Nephron progenitor cell (in vitro differentiated cells): ENCODE data around the gene WWOX.

Experiments
- DNase-seq: peaks from one replicate; pipeline ENCODE4 v3.0.0; 2021
- H3K27ac Mint-ChIP-seq: 2 replicates; pipeline ENCODE4 v1.8.0; 2021; ENCODE audit warnings: mild to moderate bottlenecking, moderate library complexity, mixed read lengths
- H3K27me3 Mint-ChIP-seq: 2 replicates; pipeline ENCODE4 v1.8.0; 2021; ENCODE audit warnings: mild to moderate bottlenecking, low read depth, mixed read lengths; ENCODE audit not compliant: poor library complexity
- H3K36me3 Mint-ChIP-seq: 2 replicates; pipeline ENCODE4 v1.8.0; 2021; ENCODE audit warnings: low read depth, mixed read lengths
- H3K4me1 Mint-ChIP-seq: 2 replicates; pipeline ENCODE4 v1.8.0; 2021; ENCODE audit warnings: mixed read lengths
- H3K4me3 Mint-ChIP-seq: 2 replicates; pipeline ENCODE4 v1.8.0; 2021; ENCODE audit warnings: mild to moderate bottlenecking, moderate library complexity, mixed read lengths
- H3K9me3 Mint-ChIP-seq: 2 replicates; pipeline ENCODE4 v1.8.0; 2021; ENCODE audit warnings: mild to moderate bottlenecking, moderate library complexity, mixed read lengths
- TF ChIP-seq, protein P1 (sequence below): fragments of 200-600 bp; sonication (generic); IDR thresholded peaks from 2 replicates; pipeline ENCODE4 v1.5.0; 2021; ENCODE audit warnings: antibody characterized with exemption

The WWOX gene

DNA sequence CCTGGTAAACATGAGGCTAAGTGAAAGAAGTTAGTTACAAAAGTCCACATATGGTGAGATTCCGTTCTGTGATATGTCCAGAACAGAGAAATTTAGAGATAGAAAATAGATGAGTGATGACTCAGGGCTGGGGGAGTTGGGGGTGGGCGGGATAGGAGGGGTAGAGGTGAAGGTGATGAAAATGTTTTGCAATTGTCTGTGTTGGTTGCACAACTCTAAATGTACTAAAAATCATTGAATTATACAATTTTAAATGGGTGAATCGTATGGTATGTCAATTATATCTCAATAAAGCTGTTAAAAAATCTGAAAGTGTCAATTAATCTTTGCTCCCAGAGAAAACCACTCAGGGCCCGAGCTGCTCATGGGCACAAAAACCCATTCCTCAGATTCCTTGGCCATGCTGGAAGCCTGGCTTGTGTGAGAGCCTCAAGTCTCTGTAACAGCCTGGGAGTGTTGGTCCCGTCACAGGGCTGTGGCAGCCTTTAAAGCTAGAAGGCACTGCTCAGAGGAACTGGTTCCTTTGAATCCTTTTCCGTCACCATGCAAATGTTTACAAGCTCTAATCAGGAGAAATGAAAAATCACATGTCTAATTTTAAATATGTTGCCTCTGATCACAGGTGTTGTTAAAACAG, 225.3 kb downstream of the WWOX start:
- Mint-ChIP-seq H3K27me3 (peaks cover 3% of the 10 kb centered on the region), H3K4me3 (peak overlapping the region; percentile 41), H3K27ac (peak overlapping the region; percentile 95), H3K36me3 (no peaks in the 10 kb centered on the region), H3K4me1 (peaks cover 90% of the 10 kb centered on the region), H3K9me3 (peaks cover 3% of the 10 kb centered on the region)
- TF ChIP-seq, protein P1, sequence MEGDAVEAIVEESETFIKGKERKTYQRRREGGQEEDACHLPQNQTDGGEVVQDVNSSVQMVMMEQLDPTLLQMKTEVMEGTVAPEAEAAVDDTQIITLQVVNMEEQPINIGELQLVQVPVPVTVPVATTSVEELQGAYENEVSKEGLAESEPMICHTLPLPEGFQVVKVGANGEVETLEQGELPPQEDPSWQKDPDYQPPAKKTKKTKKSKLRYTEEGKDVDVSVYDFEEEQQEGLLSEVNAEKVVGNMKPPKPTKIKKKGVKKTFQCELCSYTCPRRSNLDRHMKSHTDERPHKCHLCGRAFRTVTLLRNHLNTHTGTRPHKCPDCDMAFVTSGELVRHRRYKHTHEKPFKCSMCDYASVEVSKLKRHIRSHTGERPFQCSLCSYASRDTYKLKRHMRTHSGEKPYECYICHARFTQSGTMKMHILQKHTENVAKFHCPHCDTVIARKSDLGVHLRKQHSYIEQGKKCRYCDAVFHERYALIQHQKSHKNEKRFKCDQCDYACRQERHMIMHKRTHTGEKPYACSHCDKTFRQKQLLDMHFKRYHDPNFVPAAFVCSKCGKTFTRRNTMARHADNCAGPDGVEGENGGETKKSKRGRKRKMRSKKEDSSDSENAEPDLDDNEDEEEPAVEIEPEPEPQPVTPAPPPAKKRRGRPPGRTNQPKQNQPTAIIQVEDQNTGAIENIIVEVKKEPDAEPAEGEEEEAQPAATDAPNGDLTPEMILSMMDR: no peak
- no peak for DNase-seq

DNA sequence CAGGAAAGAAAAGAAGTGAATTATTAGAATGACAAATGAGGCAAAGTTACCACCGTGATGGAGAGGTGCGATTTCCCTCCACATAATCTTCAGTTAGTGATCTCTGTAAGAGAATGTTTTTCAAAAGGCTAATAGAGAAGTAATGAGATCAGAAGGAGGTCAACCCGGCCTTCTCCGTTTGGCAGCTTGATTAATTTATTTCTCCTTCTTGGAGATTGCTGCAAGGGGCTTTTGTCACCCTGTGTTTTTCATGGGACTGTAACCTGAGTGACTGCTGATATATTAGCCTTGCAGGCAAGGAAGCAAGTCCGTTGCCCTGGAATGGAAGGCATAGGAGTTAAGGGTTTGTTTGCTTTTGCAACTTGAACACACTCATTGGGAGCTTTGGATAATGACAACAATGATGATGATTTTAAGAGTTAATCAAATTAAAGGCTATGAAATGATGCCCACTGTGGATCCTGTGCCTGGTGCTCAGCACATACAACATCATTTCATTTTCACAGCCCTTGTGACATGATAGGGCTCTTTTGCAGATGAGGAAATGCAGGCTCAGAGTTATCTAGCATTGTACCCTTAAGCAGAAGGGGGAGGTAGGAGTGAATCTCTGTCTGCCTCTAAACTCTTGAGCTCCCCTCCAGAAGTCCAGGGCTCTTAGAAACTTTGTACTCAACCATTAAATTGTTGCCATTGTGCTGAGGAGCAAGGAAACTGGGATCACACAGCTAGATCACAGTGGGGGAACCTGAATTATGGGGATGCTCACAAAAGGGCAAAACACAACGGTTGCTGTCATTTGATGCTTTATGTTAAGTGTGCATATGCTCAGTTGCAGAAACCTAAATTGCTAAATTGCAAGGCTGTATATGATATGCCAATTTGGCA, 226.3 kb downstream of the WWOX start:
- peaks cover 3% of the 10 kb centered on the region for H3K36me3 Mint-ChIP-seq
- peak overlapping the region; percentile 41 for H3K4me3 Mint-ChIP-seq
- H3K4me1 Mint-ChIP-seq: peaks cover 89% of the 10 kb centered on the region

DNA sequence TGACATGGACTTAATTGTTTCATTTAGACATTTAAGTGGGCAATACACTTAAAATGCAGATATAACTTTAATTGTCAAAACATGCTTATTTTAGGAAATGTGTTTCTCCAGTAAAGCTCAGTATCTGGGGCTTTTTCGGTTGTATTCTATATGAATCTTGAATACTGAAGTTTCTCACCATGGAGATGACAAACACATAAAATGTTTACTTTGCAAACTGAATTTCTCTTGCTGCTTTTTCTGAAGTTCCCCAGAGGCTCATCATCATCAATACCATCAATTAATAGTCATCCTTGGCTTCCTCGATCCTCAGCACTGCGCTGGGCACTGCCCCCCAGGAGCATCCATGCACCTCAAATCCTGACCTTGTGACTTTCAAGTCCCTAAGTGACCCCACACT, 227.3 kb downstream of the WWOX start:
- Mint-ChIP-seq H3K27me3 (peaks cover 6% of the 10 kb centered on the region), H3K9me3 (no peaks in the 10 kb centered on the region), H3K36me3 (peaks cover 7% of the 10 kb centered on the region), H3K4me3 (peak overlapping the region; percentile 34), H3K4me1 (peaks cover 94% of the 10 kb centered on the region), H3K27ac (peak overlapping the region; percentile 99)
- TF ChIP-seq, protein P1: no peak
- DNase-seq: no peak

More for the DNA sequence above, 226.3 kb downstream of the WWOX start:
- Mint-ChIP-seq H3K27ac (peak overlapping the region; percentile 95), H3K9me3 (no peaks in the 10 kb centered on the region), H3K27me3 (peaks cover 6% of the 10 kb centered on the region)
- TF ChIP-seq, protein P1: no peak
- DNase-seq: peak; percentile 25

DNA sequence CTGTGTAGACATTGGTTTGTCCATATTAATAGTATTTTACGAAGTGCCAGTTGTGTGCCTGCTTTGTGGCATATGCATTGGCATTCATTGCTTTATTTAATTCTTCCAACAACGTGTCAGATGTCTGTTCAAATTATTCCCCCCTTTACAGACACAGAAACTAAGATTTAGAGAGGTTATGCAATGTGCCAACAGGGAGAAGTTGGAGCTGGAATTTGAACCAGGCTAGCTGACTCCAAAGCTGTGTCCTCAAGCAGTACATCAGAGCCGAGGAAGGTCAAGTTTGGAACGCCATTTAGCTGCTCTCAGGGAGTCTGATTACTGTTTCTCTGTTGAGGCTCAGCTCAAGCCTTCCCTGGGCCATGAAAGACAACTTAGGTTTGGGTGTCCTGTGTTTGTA, 232.3 kb downstream of the WWOX start:
- Mint-ChIP-seq H3K27me3 (peaks cover 3% of the 10 kb centered on the region), H3K27ac (peak overlapping the region; percentile 80), H3K36me3 (peaks cover 7% of the 10 kb centered on the region), H3K4me3 (no peak overlapping the region), H3K4me1 (peaks cover 60% of the 10 kb centered on the region), H3K9me3 (no peaks in the 10 kb centered on the region)
- no peak for DNase-seq
- TF ChIP-seq, protein P1: no peak

DNA sequence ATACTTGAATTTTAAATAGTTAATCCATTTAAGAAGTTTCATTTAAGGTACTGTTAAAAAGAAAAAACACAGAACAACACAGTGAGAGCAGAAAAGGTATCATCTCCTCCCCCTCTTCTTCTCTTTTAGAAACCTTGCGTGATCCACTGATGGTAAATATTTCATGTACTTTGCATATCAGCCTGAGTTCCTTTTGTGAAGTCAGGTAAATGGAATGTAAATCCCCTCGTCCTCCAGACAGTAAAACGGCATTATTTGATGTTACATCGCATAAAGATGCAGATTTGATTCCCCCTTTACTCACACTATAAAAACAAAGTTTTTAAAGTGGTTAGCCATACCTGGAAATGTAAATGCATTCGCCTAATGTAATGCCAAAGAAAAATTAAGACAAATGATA, 234.4 kb downstream of the WWOX start:
- H3K9me3 Mint-ChIP-seq: peaks cover 16% of the 10 kb centered on the region
- peaks cover 3% of the 10 kb centered on the region for H3K27me3 Mint-ChIP-seq
- no peak overlapping the region for H3K27ac Mint-ChIP-seq
- peaks cover 40% of the 10 kb centered on the region for H3K4me1 Mint-ChIP-seq
- H3K36me3 Mint-ChIP-seq: peaks cover 20% of the 10 kb centered on the region
- TF ChIP-seq, protein P1: no peak
- DNase-seq: no peak
- H3K4me3 Mint-ChIP-seq: no peak overlapping the region
